SU-DHL-6 (cell line): ENCODE measurements around the gene CEACAM21.

ENCODE experiments used
- CTCF ChIP-seq: fragments of 200-600 bp; sonication (generic); IDR thresholded peaks from one replicate; pipeline ENCODE4 v1.5.1; 2017; ENCODE audit warnings: antibody characterized with exemption, mild to moderate bottlenecking, low read length, moderate library complexity; ENCODE audit not compliant: insufficient read depth, poor library complexity, severe bottlenecking
- EZH2phosphoT487 ChIP-seq: fragments of 200-600 bp; sonication (generic), shearing (Covaris generic); conservative IDR thresholded peaks from 2 replicates; pipeline ENCODE4 v1.6.1; 2018; ENCODE audit warnings: mild to moderate bottlenecking, antibody characterized with exemption, low read length, moderate library complexity, mixed read lengths

- TF ChIP-seq CTCF (no peak), EZH2phosphoT487 (no peak)
These were observed 44.2 kb downstream of the CEACAM21 start for GRCh38 chr19:41620171-41620570.
